Endothelial cell of hepatic sinusoid (primary cell): Measurements from ENCODE around the gene ITM2B.

Source experiments
- in situ Hi-C: cut with HindIII; loops from 2 replicates; pipeline ENCODE4 v1.10.0; 2017; ENCODE audit warnings: low sequenced_read_pairs

The ITM2B gene

DNA sequence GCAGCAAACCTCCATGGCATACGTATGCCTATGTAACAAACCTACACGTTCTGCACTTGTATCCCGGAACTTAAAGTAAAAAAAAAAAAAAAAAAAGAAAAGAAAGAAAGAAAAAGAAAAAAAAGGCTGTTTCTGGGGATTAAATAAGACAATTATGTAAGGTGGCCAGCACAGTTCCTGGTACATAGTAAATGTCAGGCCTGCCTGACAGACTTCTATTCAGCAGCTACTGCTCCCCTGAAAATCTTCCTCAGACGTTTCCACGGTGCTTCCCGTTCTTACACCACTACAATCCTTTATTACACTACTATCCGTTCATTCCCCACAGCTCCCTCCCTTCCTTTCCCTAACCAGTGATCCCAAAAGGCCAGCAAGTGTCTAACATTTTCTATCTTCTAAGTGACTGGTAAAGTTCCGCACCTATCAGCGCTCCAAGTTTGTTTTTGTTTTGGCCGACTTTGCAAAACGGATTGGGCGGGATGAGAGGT, 69.9 kb downstream of the ITM2B start:
- in situ Hi-C loops: no loop called here

DNA sequence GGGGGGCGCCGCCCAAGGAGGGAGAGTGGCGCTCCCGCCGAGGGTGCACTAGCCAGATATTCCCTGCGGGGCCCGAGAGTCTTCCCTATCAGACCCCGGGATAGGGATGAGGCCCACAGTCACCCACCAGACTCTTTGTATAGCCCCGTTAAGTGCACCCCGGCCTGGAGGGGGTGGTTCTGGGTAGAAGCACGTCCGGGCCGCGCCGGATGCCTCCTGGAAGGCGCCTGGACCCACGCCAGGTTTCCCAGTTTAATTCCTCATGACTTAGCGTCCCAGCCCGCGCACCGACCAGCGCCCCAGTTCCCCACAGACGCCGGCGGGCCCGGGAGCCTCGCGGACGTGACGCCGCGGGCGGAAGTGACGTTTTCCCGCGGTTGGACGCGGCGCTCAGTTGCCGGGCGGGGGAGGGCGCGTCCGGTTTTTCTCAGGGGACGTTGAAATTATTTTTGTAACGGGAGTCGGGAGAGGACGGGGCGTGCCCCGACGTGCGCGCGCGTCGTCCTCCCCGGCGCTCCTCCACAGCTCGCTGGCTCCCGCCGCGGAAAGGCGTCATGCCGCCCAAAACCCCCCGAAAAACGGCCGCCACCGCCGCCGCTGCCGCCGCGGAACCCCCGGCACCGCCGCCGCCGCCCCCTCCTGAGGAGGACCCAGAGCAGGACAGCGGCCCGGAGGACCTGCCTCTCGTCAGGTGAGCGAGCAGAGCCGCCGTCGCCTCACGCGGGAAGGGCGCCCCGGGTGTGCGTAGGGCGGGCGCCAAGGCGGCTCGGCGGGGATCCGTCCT, 70.5 kb downstream of the ITM2B start, which contains the start of gene RB1:
TSS of gene RB1 (plus strand) at position 393 of the 784 bp plus-strand sequence. CDS start at position 555, 162 bp downstream.
- in situ Hi-C loops: no loop called here

DNA sequence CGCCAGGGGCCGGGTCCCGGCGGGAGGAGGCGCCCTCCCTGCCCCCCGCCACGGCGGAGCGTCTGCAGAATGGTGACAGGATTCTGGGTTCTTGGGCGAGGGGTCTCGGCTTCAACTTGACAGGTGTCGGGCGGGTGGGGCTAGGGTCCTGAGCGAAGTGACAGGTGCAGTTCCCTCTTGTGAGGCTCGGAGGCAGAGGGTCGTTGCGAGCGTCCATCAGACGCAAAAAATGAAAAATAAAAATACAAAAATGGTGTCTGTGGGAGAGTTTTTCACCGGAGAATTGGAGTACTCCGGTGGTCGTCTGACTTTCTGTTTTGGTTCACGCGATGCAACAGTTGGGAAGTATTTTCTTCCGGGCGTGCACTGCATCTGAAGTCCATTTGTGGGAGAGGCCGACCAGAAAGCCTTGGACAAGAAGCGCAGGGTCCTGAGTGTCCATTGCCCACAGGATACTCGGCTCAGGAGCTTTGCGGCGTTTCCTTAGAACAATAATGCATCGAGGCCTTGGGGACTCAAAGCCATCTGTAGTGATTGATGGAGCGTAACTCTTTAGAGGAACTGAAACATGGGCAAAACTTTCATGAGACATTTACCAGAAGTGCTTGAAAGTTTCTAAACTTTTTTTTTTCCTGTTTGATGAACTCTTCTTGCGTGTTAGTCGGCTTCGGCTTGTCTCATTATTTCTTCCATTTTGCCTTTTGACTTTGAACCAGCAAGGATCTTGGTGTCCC, 71.3 kb downstream of the ITM2B start:
- in situ Hi-C loops: no loop called here

GRCh38 chr13:48311223-48311622, 78.2 kb downstream of the ITM2B start:
- in situ Hi-C loops: no loop called here

DNA sequence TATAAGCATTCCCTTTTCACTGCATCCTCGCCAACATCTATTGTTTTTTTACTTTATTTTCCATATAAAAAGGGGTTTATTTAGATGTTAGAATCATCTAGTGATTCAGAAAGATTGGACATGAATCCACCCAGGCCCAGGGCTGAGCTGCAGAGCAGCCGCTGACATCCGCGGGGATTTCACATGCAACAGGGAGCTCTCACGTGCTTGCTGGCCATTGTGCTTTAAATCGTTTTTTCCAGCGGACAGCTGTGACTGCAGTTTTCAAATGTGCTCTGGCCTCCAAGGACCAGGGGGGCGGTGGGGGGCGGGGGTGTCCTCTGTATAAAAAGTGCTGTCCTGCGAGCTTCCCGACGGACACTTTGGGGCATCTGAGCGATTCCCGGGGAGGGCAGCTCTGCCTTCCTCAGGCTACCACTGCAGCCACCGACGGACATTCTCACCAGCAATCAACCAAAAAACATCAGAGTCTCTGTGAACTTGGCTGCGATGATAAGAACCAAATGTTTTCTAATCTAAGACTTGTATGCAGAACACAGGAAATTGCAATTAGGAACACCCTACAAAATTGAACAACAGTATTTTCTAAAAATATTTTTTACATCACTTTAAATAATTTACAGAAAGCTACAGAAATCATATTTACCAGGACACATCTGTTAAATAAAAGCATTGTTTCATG, 83.1 kb downstream of the ITM2B start:
- in situ Hi-C loops: no loop called here

DNA sequence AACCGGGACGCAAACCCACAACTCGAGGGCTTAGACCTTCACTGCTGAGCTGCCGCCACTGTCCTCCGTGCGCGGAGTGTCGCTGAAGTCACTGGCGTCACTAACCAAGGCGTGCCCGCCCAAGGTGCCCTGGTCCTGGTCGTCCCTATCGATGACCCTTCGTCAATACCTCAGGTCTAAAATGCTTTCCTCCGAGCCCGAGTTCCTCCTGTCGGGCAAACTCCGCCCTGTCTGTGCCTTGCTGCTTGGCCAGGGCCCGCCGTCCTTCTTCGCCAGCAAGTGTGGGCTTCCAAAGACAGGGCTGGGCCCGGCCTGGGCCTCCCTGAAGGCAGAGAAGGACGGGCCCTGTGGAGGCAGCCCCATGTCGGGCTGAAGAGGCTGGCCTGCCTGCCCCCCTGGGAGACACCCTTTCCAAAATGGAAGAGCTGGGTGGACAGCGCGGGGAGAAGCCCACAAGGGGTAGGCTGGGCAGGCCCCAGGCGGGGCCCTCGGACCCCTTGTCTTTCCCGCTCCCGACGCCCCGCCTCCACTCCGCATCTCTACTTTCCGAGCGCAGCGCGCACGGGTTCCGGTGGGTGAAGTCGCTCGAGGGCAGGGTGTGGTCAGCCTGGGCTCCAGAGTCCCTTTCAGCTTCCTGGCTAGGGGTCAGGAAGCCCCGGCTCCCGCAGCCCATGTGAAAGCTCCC, 84.0 kb downstream of the ITM2B start:
- in situ Hi-C loops: no loop called here

GRCh38 chr13:48317511-48318376, 84.7 kb downstream of the ITM2B start:
- in situ Hi-C loops: no loop called here

GRCh38 chr13:48318377-48318811, 85.4 kb downstream of the ITM2B start:
- in situ Hi-C loops: no loop called here

DNA sequence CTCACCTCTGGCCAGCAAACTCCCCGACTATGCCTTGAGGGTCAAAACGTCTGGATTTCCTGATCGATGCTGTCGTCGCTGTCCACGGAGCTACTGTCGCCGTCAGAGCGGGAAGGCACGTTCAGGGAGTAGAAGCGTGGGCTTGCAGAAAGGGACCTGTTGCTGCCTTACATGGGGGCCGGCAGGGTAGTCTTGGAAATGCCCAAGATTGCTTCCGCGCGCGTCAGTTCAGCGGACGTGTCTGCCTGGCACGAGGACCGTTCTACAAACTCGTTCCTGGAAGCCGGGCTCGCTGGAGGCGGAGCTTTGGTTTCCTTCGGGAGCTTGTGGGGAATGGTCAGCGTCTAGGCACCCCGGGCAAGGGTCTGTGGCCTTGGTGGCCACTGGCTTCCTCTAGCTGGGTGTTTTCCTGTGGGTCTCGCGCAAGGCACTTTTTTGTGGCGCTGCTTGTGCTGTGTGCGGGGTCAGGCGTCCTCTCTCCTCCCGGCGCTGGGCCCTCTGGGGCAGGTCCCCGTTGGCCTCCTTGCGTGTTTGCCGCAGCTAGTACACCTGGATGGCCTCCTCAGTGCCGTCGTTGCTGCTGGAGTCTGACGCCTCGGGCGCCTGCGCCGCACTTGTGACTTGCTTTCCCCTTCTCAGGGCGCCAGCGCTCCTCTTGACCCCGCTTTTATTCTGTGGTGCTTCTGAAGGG, 86.0 kb downstream of the ITM2B start:
- in situ Hi-C loops: no loop called here
